Upper lobe of left lung (tissue), 4 donors: ENCODE data around the gene PDZD2.

Source experiments
- EP300 ChIP-seq, 4 donors: sonication (generic); formaldehyde crosslinking; IDR thresholded peaks; one replicate each; pipeline ENCODE4 v1.5.1; 2017; ENCODE audit warnings: antibody characterized with exemption in 4 of 4, control low read depth in 2 of 4
- POLR2A ChIP-seq, 4 donors: fragments of 450-650 bp; IDR thresholded peaks; one replicate each; pipeline ENCODE4 v1.5.1; 2016 to 2017; ENCODE audit warnings: antibody characterized with exemption in 4 of 4, mild to moderate bottlenecking in 2 of 4
- TF ChIP-seq, protein P1 (sequence below), 6 experiments: fragments of 450-650 bp in 4 of 6; fragments of 200-600 bp in 2 of 6; sonication (generic) in 2 of 6; IDR thresholded peaks; one replicate each; pipeline ENCODE4 v1.5.1; 2016 to 2019; ENCODE audit warnings: antibody characterized with exemption in 6 of 6

DNA sequence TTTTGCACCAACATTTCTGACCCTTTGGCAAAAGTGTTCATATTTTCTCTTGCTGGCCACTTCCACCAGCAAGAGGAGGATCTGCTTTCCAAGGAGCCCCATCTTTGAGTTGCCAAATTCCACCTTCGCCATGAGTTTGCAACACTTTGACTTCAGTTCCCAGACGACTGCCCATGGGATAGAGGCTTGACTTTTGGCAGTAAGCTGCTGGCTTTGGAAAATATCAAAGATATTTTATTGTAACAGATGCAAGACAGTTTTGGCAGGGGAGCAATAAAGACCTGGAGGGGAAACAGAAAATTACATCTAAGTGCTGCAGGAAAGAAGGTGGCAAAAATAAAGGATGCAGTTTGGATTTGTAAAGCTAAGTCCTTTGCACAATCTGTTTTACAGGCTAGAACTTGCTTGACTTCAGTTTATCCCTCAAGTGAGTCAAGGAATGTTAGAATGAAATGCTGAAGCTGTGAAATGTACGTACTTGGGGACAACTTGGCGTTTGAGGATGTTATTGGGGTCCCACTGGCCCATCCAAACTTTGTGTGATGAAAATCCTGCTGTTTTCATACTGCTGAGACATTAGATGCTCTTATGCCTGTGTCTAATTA, 302.3 kb downstream of the PDZD2 start:
- TF ChIP-seq, protein P1, sequence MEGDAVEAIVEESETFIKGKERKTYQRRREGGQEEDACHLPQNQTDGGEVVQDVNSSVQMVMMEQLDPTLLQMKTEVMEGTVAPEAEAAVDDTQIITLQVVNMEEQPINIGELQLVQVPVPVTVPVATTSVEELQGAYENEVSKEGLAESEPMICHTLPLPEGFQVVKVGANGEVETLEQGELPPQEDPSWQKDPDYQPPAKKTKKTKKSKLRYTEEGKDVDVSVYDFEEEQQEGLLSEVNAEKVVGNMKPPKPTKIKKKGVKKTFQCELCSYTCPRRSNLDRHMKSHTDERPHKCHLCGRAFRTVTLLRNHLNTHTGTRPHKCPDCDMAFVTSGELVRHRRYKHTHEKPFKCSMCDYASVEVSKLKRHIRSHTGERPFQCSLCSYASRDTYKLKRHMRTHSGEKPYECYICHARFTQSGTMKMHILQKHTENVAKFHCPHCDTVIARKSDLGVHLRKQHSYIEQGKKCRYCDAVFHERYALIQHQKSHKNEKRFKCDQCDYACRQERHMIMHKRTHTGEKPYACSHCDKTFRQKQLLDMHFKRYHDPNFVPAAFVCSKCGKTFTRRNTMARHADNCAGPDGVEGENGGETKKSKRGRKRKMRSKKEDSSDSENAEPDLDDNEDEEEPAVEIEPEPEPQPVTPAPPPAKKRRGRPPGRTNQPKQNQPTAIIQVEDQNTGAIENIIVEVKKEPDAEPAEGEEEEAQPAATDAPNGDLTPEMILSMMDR (IDR thresholded peaks at IDR 0.05) = no peak
- no peak for TF ChIP-seq POLR2A (IDR thresholded peaks at IDR 0.05)
- no peak for TF ChIP-seq EP300 (IDR thresholded peaks at IDR 0.05)
